LoVo (cell line): ENCODE results near the gene MESP1.
A peak's percentile ranks its signal among the peaks of the same experiment; 100 is the strongest.
"Not testable (repeated sequence)": the region's sequence is repeated elsewhere in the genome, so short reads cannot be mapped to it uniquely, and the experiment has no call there.

Experiments
- DNase-seq: peaks from one replicate; pipeline ENCODE4 v3.0.0-alpha.2; 2016; ENCODE audit warnings: low spot score

The MESP1 gene

GRCh38 chr15:89750560-89751542 is at the start of gene MESP1:
TSS of gene MESP1 (minus strand) at chr15:89751249. CDS start at chr15:89751231, 18 bp downstream.
- DNase-seq, result peak; percentile 98

GRCh38 chr15:89799918-89800498 is 49.0 kb upstream of the MESP1 start:
- no peak for DNase-seq

- no peak for DNase-seq
Measured at GRCh38 chr15:89799011-89799911, 48.2 kb upstream of the MESP1 start.

GRCh38 chr15:89797678-89798201 is 46.7 kb upstream of the MESP1 start:
- DNase-seq, result no peak

- DNase-seq, result no peak
Measured at GRCh38 chr15:89795996-89796395, 44.9 kb upstream of the MESP1 start.

GRCh38 chr15:89794627-89795241 is 43.7 kb upstream of the MESP1 start:
- no peak for DNase-seq

- DNase-seq, result no peak
Measured at GRCh38 chr15:89792106-89792805, 41.2 kb upstream of the MESP1 start.

GRCh38 chr15:89790661-89791060 is 39.6 kb upstream of the MESP1 start:
- no peak for DNase-seq

- no peak for DNase-seq
Measured at GRCh38 chr15:89790206-89790605, 39.2 kb upstream of the MESP1 start.

GRCh38 chr15:89788585-89788984 is 37.5 kb upstream of the MESP1 start:
- not testable (repeated sequence) for DNase-seq

GRCh38 chr15:89787944-89788343 is 36.9 kb upstream of the MESP1 start:
- no peak for DNase-seq

- DNase-seq, result no peak
Measured at GRCh38 chr15:89785774-89786140, 34.7 kb upstream of the MESP1 start.

GRCh38 chr15:89785064-89785773 is 34.2 kb upstream of the MESP1 start:
- DNase-seq, result peak; percentile 85

- no peak for DNase-seq
Measured at GRCh38 chr15:89784686-89784960, 33.6 kb upstream of the MESP1 start.

GRCh38 chr15:89783861-89784685 is 33.0 kb upstream of the MESP1 start:
- no peak for DNase-seq

GRCh38 chr15:89783111-89783860 is 32.2 kb upstream of the MESP1 start:
- no peak for DNase-seq

GRCh38 chr15:89782619-89782950 is 31.5 kb upstream of the MESP1 start:
- not testable (repeated sequence) for DNase-seq

GRCh38 chr15:89781891-89782618 is 31.0 kb upstream of the MESP1 start:
- peak; percentile 47 for DNase-seq
